HUES6 (cell line): ENCODE results near the gene EIF2B1.
"Not testable (repeated sequence)": the region's sequence is repeated elsewhere in the genome, so short reads cannot be mapped to it uniquely, and the experiment has no call there.

Source experiments
- H3K27ac ChIP-seq: 2 replicates; pipeline ENCODE4 v1.7.0; 2013; ENCODE audit warnings: low read depth, mild to moderate bottlenecking, low read length, inconsistent platforms
- H3K27me3 ChIP-seq: 2 replicates; pipeline ENCODE4 v1.6.1; 2013; ENCODE audit warnings: low read length; ENCODE audit not compliant: control insufficient read depth, insufficient read depth
- H3K36me3 ChIP-seq: 2 replicates; pipeline ENCODE4 v1.6.1; 2013; ENCODE audit warnings: low read length; ENCODE audit not compliant: control insufficient read depth, insufficient read depth
- H3K4me1 ChIP-seq: 2 replicates; pipeline ENCODE4 v1.6.1; 2013; ENCODE audit warnings: low read length; ENCODE audit not compliant: control insufficient read depth, insufficient read depth
- H3K4me3 ChIP-seq: 2 replicates; pipeline ENCODE4 v1.5.1; 2013; ENCODE audit warnings: low read depth, low read length
- H3K9ac ChIP-seq: one replicate; pipeline ENCODE4 v1.6.1; 2013; ENCODE audit warnings: mild to moderate bottlenecking, low read length
- H3K9me3 ChIP-seq: 2 replicates; pipeline ENCODE4 v1.6.1; 2013; ENCODE audit warnings: low read depth, low read length; ENCODE audit not compliant: control insufficient read depth, insufficient read depth

Gene EIF2B1

GRCh38 chr12:123597100-123597499, 36.4 kb downstream of the EIF2B1 start:
- Histone ChIP-seq H3K27ac (no peak overlapping the region), H3K9me3 (no peaks in the 10 kb centered on the region), H3K4me1 (no peaks in the 10 kb centered on the region), H3K27me3 (no peaks in the 10 kb centered on the region), H3K36me3 (peaks cover 59% of the 10 kb centered on the region), H3K9ac (no peak overlapping the region), H3K4me3 (no peak overlapping the region)

GRCh38 chr12:123595729-123596128, 37.8 kb downstream of the EIF2B1 start:
- Histone ChIP-seq H3K27ac (no peak overlapping the region), H3K9me3 (no peaks in the 10 kb centered on the region), H3K9ac (no peak overlapping the region), H3K4me1 (no peaks in the 10 kb centered on the region), H3K27me3 (no peaks in the 10 kb centered on the region), H3K36me3 (peaks cover 72% of the 10 kb centered on the region), H3K4me3 (no peak overlapping the region)

DNA sequence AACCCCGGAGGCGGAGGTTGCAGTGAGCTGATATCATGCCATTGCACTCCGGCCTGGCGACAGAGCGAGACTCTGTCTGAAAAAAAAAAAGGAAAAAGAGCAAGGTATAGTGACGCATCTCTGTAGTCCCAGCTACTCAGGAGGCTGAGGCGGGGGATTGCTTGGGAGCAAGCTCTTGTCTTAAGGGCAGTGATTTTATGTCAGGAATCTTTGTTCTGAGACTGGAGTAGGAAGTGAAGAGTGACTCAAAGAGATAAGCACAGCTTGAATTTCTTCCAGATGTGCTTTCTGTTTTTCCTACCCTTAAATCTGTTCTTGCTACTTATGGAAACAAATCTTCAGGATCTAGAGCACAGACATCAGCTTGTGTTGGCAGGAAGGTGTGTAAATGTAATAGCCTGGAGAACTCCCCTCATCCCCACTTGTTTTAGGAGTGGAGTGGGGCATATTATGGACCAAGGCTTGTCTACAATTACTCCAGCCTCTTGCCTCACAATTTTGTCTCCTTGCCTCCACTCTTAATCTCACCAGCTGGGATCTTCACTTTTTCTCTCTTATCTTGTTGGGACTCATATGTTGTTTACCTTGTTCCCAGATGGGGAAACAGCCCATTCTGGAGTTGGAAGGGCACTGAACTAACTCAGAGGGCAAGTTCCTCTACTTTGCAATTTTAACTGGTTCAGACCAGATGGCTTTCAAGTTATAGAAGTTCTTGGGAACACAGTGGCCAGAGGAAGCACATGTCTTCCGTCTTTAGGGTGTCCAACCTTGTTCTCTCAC, 41.6 kb downstream of the EIF2B1 start:
- Histone ChIP-seq H3K27ac (no peak overlapping the region), H3K9ac (no peak overlapping the region), H3K36me3 (peaks cover 89% of the 10 kb centered on the region), H3K27me3 (no peaks in the 10 kb centered on the region), H3K4me3 (no peak overlapping the region), H3K4me1 (no peaks in the 10 kb centered on the region), H3K9me3 (no peaks in the 10 kb centered on the region)

DNA sequence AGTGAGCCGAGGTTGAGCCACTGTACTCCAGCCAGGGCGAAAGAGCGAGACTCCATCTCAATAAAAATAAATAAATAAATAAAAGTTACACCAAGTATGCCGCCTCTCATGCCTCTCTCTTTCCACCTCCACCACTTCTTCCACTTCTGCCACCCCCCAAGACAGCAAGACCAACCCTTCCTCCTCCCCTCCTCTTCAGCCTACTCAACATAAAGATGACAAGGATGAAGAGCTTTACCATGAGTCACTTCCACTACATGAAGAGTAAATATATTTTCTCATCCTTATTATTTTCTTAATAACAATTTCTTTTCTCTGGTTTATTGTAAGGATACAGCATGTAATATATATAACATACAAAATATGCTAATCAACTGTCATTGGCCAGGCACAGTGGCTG, 52.7 kb downstream of the EIF2B1 start:
- no peak overlapping the region for H3K9ac ChIP-seq
- H3K4me1 ChIP-seq = peaks cover 5% of the 10 kb centered on the region
- no peaks in the 10 kb centered on the region; the same call in 1 of the 2 replicates for H3K36me3 ChIP-seq
- no peak overlapping the region for H3K4me3 ChIP-seq
- peaks cover 8% of the 10 kb centered on the region for H3K9me3 ChIP-seq
- no peak overlapping the region for H3K27ac ChIP-seq
- no peaks in the 10 kb centered on the region for H3K27me3 ChIP-seq

DNA sequence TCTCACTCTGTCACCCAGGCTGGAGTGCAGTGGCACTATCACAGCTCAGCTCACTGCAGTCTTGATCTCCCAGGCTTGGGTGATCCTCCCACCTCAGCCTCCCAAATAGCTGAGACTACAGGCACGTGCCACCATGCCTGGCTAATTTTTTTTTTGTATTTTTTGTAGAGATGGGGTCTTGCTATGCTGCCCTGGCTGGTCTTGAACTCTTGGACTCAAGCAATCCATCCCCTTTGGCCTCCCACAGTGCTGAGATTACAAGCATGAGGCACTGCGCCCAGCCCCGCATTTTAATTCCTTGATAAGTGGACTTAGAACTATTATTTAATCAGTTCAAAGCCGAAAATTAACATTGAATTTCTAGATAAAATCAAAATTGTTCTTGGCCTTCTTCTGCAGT, 54.7 kb downstream of the EIF2B1 start:
- not testable (repeated sequence) for H3K36me3 ChIP-seq, H3K27ac ChIP-seq, H3K4me3 ChIP-seq, H3K27me3 ChIP-seq, H3K4me1 ChIP-seq, H3K9ac ChIP-seq, H3K9me3 ChIP-seq

- Histone ChIP-seq H3K27me3 (no peaks in the 10 kb centered on the region), H3K9me3 (peaks cover 9% of the 10 kb centered on the region), H3K9ac (no peak overlapping the region), H3K4me3 (no peak overlapping the region), H3K4me1 (no peaks in the 10 kb centered on the region), H3K27ac (no peak overlapping the region), H3K36me3 (no peaks in the 10 kb centered on the region; the same call in 1 of the 2 replicates)
Observed at GRCh38 chr12:123578243-123578642, 55.2 kb downstream of the EIF2B1 start.

GRCh38 chr12:123576611-123577010, 56.9 kb downstream of the EIF2B1 start:
- Histone ChIP-seq H3K36me3 (no peaks in the 10 kb centered on the region; the same call in 1 of the 2 replicates), H3K4me1 (no peaks in the 10 kb centered on the region), H3K27ac (no peak overlapping the region), H3K27me3 (no peaks in the 10 kb centered on the region), H3K9me3 (peaks cover 9% of the 10 kb centered on the region), H3K9ac (no peak overlapping the region), H3K4me3 (no peak overlapping the region)

DNA sequence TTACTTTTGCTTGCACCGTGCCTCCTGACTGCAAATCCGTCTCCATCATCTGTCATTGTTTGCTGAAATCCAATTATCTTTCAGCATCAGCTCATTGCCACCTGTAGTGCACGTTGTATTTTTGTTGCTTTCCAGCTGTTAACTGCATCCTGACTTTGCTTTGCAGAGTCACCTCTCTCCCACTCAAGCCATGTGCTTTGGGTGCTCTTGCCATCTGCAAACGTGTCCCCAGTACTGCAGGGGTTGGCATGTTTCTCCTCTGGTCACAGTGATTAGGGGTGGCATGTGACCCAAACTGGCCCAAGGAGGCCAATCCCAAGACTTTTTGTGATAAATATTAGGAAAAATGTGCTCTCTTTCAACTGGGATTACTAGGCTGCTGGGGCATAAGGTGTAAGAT, 59.6 kb downstream of the EIF2B1 start:
- Histone ChIP-seq H3K27ac (no peak overlapping the region), H3K9me3 (peaks cover 9% of the 10 kb centered on the region), H3K4me3 (no peak overlapping the region), H3K36me3 (no peaks in the 10 kb centered on the region; the same call in 1 of the 2 replicates), H3K9ac (no peak overlapping the region), H3K27me3 (no peaks in the 10 kb centered on the region), H3K4me1 (peaks cover 10% of the 10 kb centered on the region; the same call in 1 of the 2 replicates)

DNA sequence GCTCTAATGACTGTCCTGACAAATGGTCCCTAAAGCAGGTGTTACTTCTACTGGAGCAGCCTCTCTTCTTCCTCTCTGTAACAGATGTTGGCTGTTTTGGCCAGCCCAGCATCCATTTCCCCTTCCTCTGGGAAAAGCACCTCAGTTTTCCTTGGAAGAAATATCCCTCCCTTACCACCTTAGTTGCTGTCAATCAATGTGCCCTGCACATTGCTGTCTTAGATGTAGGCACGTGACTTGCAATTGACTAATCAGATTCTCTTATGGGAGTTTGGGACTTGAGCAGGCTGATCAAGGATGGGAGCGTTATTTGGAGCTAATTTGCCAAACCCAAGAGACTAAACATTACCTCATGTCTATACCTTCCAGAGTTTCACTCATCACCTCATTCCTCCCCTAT, 61.1 kb downstream of the EIF2B1 start:
- no peak overlapping the region for H3K27ac ChIP-seq

DNA sequence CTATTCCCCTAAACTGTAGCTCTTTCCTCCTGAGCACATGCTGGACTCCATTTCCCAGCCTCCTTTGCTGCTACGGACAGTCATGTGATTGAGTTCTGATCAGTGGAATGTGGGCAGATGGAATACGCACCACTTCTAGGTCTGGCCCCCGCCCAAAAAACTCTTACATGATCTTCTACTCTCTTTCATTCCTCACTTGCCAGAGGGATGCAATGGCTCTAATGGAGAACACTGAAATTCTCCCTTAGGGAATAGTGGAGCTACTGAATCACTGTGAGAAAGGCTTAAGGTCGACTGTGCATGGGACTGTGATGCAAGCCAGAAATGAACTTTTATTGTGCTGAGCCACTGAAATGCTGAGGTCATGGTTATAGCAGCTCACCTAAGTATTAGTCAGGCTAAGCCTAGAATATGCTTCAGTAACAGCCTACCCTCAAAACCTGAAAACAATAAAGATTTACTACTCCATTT, 62.1 kb downstream of the EIF2B1 start:
- Histone ChIP-seq H3K27ac (no peak overlapping the region), H3K36me3 (no peaks in the 10 kb centered on the region), H3K4me3 (0 out of 2 replicates have a peak overlapping the region, but pooled peaks have one; percentile 10)

More for the DNA sequence above, 61.1 kb downstream of the EIF2B1 start:
- peaks cover 10% of the 10 kb centered on the region; the same call in 1 of the 2 replicates for H3K4me1 ChIP-seq
- no peaks in the 10 kb centered on the region for H3K27me3 ChIP-seq
- H3K9me3 ChIP-seq = peaks cover 9% of the 10 kb centered on the region
- no peak overlapping the region for H3K4me3 ChIP-seq
- H3K9ac ChIP-seq = no peak overlapping the region
- H3K36me3 ChIP-seq = no peaks in the 10 kb centered on the region; the same call in 1 of the 2 replicates

More for the DNA sequence above, 62.1 kb downstream of the EIF2B1 start:
- H3K4me1 ChIP-seq = peaks cover 10% of the 10 kb centered on the region; the same call in 1 of the 2 replicates
- no peak overlapping the region for H3K9ac ChIP-seq
- peaks cover 7% of the 10 kb centered on the region for H3K9me3 ChIP-seq
- H3K27me3 ChIP-seq = no peaks in the 10 kb centered on the region
